Activated CD4-positive, alpha-beta T cell treated with anti-CD3 and anti-CD28 coated beads for 24 hours (primary cell): ENCODE measurements around the gene SHC4.
"Not testable (repeated sequence)": the region's sequence is repeated elsewhere in the genome, so short reads cannot be mapped to it uniquely, and the experiment has no call there.

Experiments
- DNase-seq, 2 donors: peaks; one replicate each; pipeline ENCODE4 v3.0.0-alpha.2; 2020; ENCODE audit warnings: low read depth in 2 of 2

SHC4 gene

GRCh38 chr15:48924528-48925393 lies 39.0 kb downstream of the SHC4 start:
- no peak for DNase-seq

- no peak for DNase-seq
These were observed 41.7 kb downstream of the SHC4 start for GRCh38 chr15:48922046-48922445.

- no peak for DNase-seq
These were observed 47.0 kb downstream of the SHC4 start for GRCh38 chr15:48916721-48917120.

GRCh38 chr15:48915861-48916260 lies 47.9 kb downstream of the SHC4 start:
- DNase-seq: no peak

GRCh38 chr15:48914717-48915116 lies 49.0 kb downstream of the SHC4 start:
- no peak for DNase-seq

- no peak for DNase-seq
These were observed 50.6 kb downstream of the SHC4 start for GRCh38 chr15:48913141-48913540.

- not testable (repeated sequence) for DNase-seq
These were observed 53.2 kb downstream of the SHC4 start for GRCh38 chr15:48910554-48910953.

GRCh38 chr15:48909313-48909712 lies 54.4 kb downstream of the SHC4 start:
- not testable (repeated sequence) for DNase-seq

- no peak for DNase-seq
These were observed 57.9 kb downstream of the SHC4 start for GRCh38 chr15:48905847-48906246.

GRCh38 chr15:48905216-48905615 lies 58.5 kb downstream of the SHC4 start:
- no peak for DNase-seq

GRCh38 chr15:48904758-48905157 lies 59.0 kb downstream of the SHC4 start:
- no peak for DNase-seq

GRCh38 chr15:48899793-48900192 lies 63.9 kb downstream of the SHC4 start:
- no peak for DNase-seq

GRCh38 chr15:48898446-48898845 lies 65.3 kb downstream of the SHC4 start:
- DNase-seq: no peak

- DNase-seq: no peak
These were observed 65.7 kb downstream of the SHC4 start for GRCh38 chr15:48898032-48898431.

GRCh38 chr15:48896869-48897814 lies 66.6 kb downstream of the SHC4 start:
- DNase-seq: no peak

GRCh38 chr15:48893311-48893710 lies 70.4 kb downstream of the SHC4 start:
- no peak for DNase-seq

- DNase-seq: no peak
These were observed 72.4 kb downstream of the SHC4 start for GRCh38 chr15:48891232-48891765.

GRCh38 chr15:48890375-48890972 lies 73.2 kb downstream of the SHC4 start:
- DNase-seq: no peak

GRCh38 chr15:48889925-48890324 lies 73.8 kb downstream of the SHC4 start:
- DNase-seq: no peak

GRCh38 chr15:48888836-48889235 lies 74.9 kb downstream of the SHC4 start:
- DNase-seq: no peak

- no peak for DNase-seq
These were observed 75.5 kb downstream of the SHC4 start for GRCh38 chr15:48888191-48888590.

- no peak for DNase-seq
These were observed 76.6 kb downstream of the SHC4 start for GRCh38 chr15:48887144-48887543.
